Activated CD8-positive, alpha-beta T cell treated with anti-CD3 and anti-CD28 coated beads for 36 hours (primary cell): Measurements from ENCODE around the gene ESPL1. TPM values are rescaled to one million over a fixed set of nuclear protein-coding genes. Genes with fewer than 3 reads are reported as not detected.

Experiments
- ATAC-seq: fragments of 200-7000 bp; cut with Tn5 transposase; one replicate; pipeline ENCODE4 v1.10.0; 2021; ENCODE audit warnings: mild to moderate bottlenecking, moderate library complexity
- CTCF ChIA-PET: fragments of 350-600 bp; sonication (Branson Sonifier 250); formaldehyde crosslinking; loops from one replicate; lab custom pipeline; 2021; ENCODE audit warnings: antibody characterized with exemption; lab: Charles Lee
- POLR2A ChIA-PET: fragments of 350-600 bp; sonication (Branson Sonifier 250); formaldehyde crosslinking; loops from one replicate; lab custom pipeline; 2021; ENCODE audit warnings: antibody characterized with exemption; lab: Charles Lee
- DNase-seq: peaks from one replicate; pipeline ENCODE4 v3.0.0-alpha.2; 2020
- H3K27ac Mint-ChIP-seq: one replicate; pipeline ENCODE4 v1.8.0; 2021; ENCODE audit warnings: mild to moderate bottlenecking, mixed read lengths
- H3K27me3 Mint-ChIP-seq: one replicate; pipeline ENCODE4 v1.8.0; 2021; ENCODE audit warnings: mixed read lengths
- H3K36me3 Mint-ChIP-seq: one replicate; pipeline ENCODE4 v1.8.0; 2021; ENCODE audit warnings: low read depth, mixed read lengths
- H3K4me1 Mint-ChIP-seq: one replicate; pipeline ENCODE4 v1.8.0; 2021; ENCODE audit warnings: low read depth, mixed read lengths
- H3K4me3 Mint-ChIP-seq: one replicate; pipeline ENCODE4 v1.8.0; 2021; ENCODE audit warnings: mild to moderate bottlenecking, moderate library complexity, mixed read lengths
- H3K9me3 Mint-ChIP-seq: one replicate; pipeline ENCODE4 v1.8.0; 2021; ENCODE audit warnings: mixed read lengths
- intact Hi-C: fragments of 100-400 bp; cut with micrococcal nuclease; formaldehyde crosslinking; loops from one replicate; pipeline ENCODE4 v1.10.0; 2022
- total RNA-seq, 2 experiments: library from RNA; stranded (reverse); gene quantifications; one replicate each; pipeline ENCODE4 v1.2.3, GENCODE V29; 2021
- TF ChIP-seq, protein P1 (sequence below): fragments of 200-600 bp; IDR thresholded peaks from one replicate; pipeline ENCODE4 v1.8.0; 2022; ENCODE audit warnings: antibody characterized with exemption, mild to moderate bottlenecking

ESPL1 gene
- total RNA-seq, 2 experiments from 2014 or later = 62.1 to 63.4 TPM

- H3K4me1 Mint-ChIP-seq = peaks cover 62% of the 10 kb centered on the region
- TF ChIP-seq, protein P1, sequence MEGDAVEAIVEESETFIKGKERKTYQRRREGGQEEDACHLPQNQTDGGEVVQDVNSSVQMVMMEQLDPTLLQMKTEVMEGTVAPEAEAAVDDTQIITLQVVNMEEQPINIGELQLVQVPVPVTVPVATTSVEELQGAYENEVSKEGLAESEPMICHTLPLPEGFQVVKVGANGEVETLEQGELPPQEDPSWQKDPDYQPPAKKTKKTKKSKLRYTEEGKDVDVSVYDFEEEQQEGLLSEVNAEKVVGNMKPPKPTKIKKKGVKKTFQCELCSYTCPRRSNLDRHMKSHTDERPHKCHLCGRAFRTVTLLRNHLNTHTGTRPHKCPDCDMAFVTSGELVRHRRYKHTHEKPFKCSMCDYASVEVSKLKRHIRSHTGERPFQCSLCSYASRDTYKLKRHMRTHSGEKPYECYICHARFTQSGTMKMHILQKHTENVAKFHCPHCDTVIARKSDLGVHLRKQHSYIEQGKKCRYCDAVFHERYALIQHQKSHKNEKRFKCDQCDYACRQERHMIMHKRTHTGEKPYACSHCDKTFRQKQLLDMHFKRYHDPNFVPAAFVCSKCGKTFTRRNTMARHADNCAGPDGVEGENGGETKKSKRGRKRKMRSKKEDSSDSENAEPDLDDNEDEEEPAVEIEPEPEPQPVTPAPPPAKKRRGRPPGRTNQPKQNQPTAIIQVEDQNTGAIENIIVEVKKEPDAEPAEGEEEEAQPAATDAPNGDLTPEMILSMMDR = no peak
- DNase-seq (no peak), ATAC-seq (no peak)
- no peak overlapping the region for H3K4me3 Mint-ChIP-seq
- no peaks in the 10 kb centered on the region for H3K27me3 Mint-ChIP-seq
- H3K36me3 Mint-ChIP-seq = peaks cover 75% of the 10 kb centered on the region
- no peaks in the 10 kb centered on the region for H3K9me3 Mint-ChIP-seq
- peak overlapping the region; percentile 91 for H3K27ac Mint-ChIP-seq
- CTCF ChIA-PET = interaction anchor here (1.2 to 14.0 kb wide), 6 partner anchors 10 to 85 kb away, joined by 3 to 143 read pairs (median 10); partner anchors contain the start of genes AAAS and ESPL1
- POLR2A ChIA-PET = interaction anchor here (0.5 to 2.9 kb wide), 9 partner anchors 13 to 155 kb away, joined by 3 to 12 read pairs (median 4); partner anchors contain the start of genes AAAS, CSAD, ESPL1 and ZNF740
- intact Hi-C loops = no loop called here
These were observed 30.1 kb downstream of the ESPL1 start for GRCh38 chr12:53298164-53298563.

- TF ChIP-seq, protein P1 = no peak
- Mint-ChIP-seq H3K36me3 (peaks cover 74% of the 10 kb centered on the region), H3K27ac (peak overlapping the region; percentile 91), H3K4me3 (peak overlapping the region; percentile 90), H3K4me1 (peaks cover 64% of the 10 kb centered on the region), H3K9me3 (no peaks in the 10 kb centered on the region), H3K27me3 (no peaks in the 10 kb centered on the region)
- ATAC-seq (peak; percentile 38), DNase-seq (peak; percentile 61)
- POLR2A ChIA-PET = interaction anchor here (0.6 to 2.9 kb wide), 14 partner anchors 9 to 217 kb away, joined by 3 to 16 read pairs (median 4); partner anchors contain the start of genes AAAS, CSAD and ZNF740
- CTCF ChIA-PET = interaction anchor here (0.9 to 14.0 kb wide), 10 partner anchors 10 to 200 kb away, joined by 3 to 143 read pairs (median 4); partner anchors contain the start of gene AAAS
- intact Hi-C loops = no loop called here
These were observed 31.0 kb downstream of the ESPL1 start for GRCh38 chr12:53299101-53299453.

- peaks cover 69% of the 10 kb centered on the region for H3K36me3 Mint-ChIP-seq
- peaks cover 64% of the 10 kb centered on the region for H3K4me1 Mint-ChIP-seq
- DNase-seq = peak; percentile 89
- TF ChIP-seq, protein P1 = no peak
- no peaks in the 10 kb centered on the region for H3K9me3 Mint-ChIP-seq
- H3K4me3 Mint-ChIP-seq = peak within 1 kb of the TSS; percentile 90
- H3K27ac Mint-ChIP-seq = peak within 1 kb of the TSS; percentile 91
- intact Hi-C loops = no loop called here
- peak; percentile 73 for ATAC-seq
- H3K27me3 Mint-ChIP-seq = no peaks in the 10 kb centered on the region
- ChIA-PET POLR2A (interaction anchor here (0.6 to 2.9 kb wide), 16 partner anchors 8 to 218 kb away, joined by 3 to 16 read pairs (median 4); partner anchors contain the start of genes AAAS, CSAD, TARBP2 and ZNF740), CTCF (interaction anchor here (0.9 to 14.0 kb wide), 10 partner anchors 11 to 201 kb away, joined by 3 to 143 read pairs (median 4); partner anchors contain the start of gene AAAS)
These were observed 31.5 kb downstream of the ESPL1 start, which contains the start of gene MYG1 for GRCh38 chr12:53299454-53300180. Gene MYG1 (plus strand): TSS chr12:53299695. CDS start chr12:53299738, 43 bp downstream.

GRCh38 chr12:53300187-53300586 lies 32.1 kb downstream of the ESPL1 start:
- TF ChIP-seq, protein P1 = no peak
- peaks cover 59% of the 10 kb centered on the region for H3K4me1 Mint-ChIP-seq
- no peaks in the 10 kb centered on the region for H3K27me3 Mint-ChIP-seq
- peak; percentile 19 for DNase-seq
- CTCF ChIA-PET = interaction anchor here (1.2 to 14.0 kb wide), 5 partner anchors 10 to 87 kb away, joined by 4 to 143 read pairs (median 16); partner anchors contain the start of gene AAAS
- peak overlapping the region; percentile 90 for H3K4me3 Mint-ChIP-seq
- no peak for ATAC-seq
- H3K9me3 Mint-ChIP-seq = no peaks in the 10 kb centered on the region
- peaks cover 65% of the 10 kb centered on the region for H3K36me3 Mint-ChIP-seq
- POLR2A ChIA-PET = interaction anchor here (0.6 to 2.9 kb wide), 9 partner anchors 8 to 119 kb away, joined by 3 to 16 read pairs (median 4); partner anchors contain the start of genes AAAS, CSAD and ZNF740
- H3K27ac Mint-ChIP-seq = peak overlapping the region; percentile 91
- intact Hi-C loops = no loop called here
